Activated CD4-positive, alpha-beta T cell treated with anti-CD3 and anti-CD28 coated beads, Interleukin-2, amount 50 U/mL, for 24 hours (primary cell): ENCODE data around the gene COL6A3.
"Not testable (repeated sequence)": the region's sequence is repeated elsewhere in the genome, so short reads cannot be mapped to it uniquely, and the experiment has no call there.

ENCODE experiments used
- DNase-seq, 2 donors: peaks; one replicate each; pipeline ENCODE4 v3.0.0-alpha.2; 2020; ENCODE audit warnings: low read depth in 1 of 2, low spot score in 1 of 2

The COL6A3 gene

DNA sequence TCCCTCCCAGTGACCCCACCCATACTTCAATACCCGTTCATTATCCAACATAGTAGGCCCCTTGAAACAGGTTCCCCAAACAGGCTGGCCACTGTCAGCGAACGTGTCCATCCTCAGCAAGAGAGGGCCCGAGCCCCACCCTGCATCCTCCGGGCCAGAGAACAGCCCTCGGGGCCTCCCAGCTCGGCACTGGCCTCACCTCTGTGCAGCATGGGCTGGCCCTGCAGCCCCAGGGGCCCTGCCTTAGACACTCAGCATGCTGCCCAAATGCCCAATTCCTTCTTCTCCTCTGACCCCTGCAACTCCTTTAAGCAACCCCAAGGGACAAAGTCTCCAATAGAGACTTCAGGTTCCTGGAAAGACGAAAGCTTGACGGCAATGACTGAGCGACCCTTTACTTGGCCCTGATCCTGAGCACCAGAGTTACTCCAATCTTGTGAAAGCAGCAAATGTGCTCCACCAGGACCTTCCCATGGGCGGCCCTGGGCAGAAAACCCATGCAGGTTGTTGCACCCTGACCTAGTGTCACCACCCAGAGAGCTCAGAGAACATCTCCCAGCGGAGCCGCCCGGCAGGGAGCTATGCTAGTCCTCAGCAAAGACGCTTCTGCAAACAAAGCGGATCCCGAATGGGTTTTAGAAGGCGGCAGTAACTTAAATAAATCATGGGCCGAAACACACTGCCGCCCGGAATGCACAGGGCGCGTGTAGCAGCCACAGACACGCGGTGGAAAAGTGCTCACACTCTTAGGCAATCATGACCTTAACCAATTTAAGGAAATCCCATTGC lies 782 bp downstream of the COL6A3 start:
- DNase-seq: no peak

DNA sequence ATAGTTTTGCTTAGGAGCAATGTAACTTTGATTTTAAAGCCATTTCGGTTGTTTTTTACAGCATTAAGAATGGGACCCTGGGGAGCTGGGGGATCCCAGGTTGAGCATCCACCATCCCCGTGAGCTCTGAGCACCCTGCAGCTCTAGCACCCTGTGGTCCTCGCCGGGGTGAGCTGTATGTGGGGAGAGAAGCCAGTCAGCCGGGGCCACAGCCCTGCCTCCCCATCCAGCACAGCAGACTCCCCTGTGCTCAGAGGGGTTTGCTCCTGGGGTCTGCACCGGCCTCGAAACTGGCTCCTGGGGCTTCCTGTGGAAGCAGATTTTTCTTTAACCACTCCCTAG lies 1.3 kb downstream of the COL6A3 start:
- DNase-seq: no peak

DNA sequence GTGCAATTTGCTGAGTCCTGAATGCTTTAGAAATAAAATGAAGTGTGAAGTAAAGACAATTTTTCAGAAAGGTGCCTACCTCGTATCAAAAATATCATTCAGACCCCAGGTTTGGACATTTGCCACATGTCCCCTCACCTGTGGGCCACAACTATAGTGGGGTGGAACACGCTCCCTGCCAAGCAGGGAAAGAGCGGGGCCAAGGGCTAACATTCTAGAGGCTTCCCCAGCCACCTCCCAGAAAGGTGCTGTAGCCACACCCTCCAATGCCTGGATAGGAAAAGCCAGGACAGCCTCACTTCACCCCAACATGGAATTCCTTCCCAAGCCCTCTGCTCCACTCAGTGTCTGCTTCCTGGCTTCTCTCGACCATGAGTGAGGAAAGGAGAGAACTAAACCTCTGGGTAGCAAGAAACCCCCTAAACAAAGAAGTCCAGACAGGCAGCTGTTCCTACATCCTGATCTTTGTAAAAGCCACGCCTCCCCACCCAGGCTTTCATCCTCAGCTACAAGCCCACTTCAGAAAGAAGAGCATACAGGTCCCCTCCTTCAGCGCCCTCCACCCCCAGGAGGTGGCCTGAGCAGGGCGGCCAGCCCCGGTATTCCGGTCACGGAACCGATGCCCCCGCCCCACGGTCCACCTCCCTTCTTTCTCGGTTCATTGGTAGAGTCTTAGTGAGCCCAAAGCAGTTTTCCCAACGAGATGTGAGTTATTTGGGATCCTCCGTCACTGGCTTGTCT lies 2.1 kb downstream of the COL6A3 start:
- no peak for DNase-seq

DNA sequence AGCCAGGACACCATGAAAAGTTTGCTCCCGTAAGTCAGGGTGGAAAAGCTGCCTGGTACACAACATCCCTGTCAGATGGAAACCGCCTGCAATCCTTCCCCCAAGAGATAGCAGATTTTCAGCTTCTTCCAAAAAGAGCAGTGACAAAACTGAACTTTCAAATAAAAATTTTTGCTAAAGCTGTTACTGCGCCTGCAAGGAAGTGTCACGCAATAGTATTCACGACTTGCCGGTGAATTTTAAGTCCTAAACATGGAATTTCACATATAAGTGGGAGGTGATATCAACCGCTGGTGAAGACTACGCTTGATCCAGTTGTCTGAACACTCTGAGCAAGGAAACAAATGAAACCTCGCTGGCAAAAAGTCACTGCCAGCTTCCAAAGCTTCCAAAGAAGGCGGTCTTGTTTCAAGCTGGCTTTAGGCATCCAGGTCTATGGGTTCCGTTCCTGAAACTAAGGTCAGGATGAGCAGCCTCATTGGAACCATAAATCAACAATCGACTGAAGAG lies 2.8 kb downstream of the COL6A3 start:
- DNase-seq: no peak

DNA sequence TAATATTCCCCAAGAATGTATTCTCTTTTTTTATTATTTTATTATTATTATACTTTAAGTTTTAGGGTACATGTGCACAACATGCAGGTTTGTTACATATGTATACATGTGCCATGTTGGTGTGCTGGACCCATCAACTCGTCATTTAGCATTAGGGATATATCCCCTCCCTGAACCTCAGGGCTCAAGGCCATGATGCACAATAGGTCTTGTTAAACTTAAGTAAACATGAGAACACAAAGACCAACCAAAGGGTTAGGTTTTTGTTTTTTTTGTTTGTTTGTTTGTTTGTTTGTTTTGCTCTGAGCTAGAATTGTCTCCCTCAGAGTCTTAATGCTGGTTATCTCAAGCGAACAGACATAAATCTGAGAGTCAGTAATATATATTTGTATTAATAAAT lies 4.7 kb downstream of the COL6A3 start:
- DNase-seq: not testable (repeated sequence)

DNA sequence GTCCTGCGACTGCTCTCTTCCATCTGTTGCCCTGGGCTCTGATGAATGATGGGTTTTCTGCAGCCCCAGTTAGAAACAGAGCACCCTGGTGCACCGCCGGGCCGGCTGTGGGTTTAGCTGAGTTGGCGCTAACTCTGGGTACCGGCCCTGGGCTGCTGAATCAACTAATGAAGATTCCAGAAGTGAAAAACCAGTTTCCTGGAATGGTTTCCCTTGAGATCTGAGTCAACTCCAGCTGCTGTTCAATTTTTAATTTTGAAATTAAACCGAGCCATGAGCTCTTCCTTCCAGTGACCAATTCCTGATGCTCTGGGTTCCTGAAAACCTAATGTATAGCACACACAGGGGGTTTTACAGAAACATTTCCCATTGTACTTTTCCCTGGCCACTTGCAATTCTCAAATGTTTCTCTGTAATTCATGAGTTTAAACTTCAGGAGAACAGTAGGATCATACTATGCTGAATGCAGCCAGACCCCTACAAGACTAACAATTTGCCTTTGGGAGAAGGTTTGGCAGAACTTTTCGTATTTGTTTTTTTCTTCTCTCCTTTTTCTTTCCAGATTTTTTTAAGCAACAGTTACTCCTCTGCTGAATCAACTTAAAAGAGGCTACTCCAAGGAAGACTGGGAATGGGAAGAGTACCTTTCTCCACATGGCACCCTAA lies 5.5 kb downstream of the COL6A3 start:
- no peak for DNase-seq

DNA sequence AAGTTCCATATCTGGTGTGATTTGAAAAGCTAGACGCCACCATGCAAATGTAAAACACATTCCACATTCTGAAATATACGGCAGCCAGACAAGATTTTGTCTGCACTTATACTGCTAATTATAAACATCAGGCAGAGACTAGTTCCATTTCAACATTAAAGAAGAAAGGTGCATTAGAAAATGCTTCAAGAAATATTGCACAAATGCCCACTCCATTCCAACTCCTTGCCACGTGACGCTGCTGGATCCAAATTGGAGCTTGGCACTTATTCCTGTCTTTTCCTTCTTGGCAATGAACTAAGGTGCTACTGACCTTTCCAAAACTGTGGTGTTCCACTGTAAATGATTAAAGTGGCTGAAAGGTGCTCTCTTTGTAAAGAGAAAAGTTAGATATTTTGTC lies 6.3 kb downstream of the COL6A3 start:
- DNase-seq: no peak

DNA sequence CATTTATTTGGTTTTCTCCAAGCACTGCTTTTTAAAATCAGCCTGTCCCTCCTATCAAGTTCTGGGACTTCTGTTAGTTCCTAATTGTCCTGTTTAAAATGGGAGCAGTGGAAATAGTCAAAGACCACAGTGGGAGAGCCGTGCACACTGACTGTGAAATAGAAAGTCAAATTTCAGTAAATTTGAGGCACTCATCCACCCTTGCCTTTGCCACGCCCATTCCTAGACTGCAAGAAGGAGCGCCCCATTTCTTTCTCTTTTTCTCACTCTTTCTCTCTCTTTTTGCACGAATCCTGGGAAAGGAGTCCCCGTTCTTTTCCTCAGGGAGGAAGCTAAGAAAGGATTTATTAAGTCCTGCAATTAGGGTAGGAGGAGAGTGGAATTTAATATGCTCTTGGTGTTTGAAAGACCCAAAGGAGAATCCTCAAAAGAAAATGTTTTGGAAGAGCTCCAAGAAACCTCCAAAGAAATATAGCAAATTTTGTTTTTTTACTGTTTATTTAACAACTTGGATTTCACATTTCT lies 7.5 kb downstream of the COL6A3 start:
- DNase-seq: no peak

DNA sequence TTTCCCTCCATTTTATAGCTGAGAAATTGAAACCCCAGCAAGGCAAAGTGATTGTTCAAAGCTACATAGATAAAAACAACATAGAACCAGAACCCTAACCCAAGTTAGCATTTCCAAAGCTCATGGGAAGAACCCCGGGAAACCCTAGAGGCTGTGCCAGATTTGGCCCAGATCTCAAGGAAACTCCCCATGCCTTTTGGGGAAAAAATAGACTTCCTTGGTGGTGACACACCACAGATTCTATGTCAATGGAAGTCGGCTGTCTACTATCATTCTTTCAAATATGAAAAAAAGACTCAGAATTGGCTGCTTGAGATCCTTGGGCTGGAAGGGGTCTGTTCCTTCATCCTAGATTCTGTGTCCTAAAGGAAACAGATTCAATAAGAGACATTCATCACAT lies 8.4 kb downstream of the COL6A3 start:
- no peak for DNase-seq

DNA sequence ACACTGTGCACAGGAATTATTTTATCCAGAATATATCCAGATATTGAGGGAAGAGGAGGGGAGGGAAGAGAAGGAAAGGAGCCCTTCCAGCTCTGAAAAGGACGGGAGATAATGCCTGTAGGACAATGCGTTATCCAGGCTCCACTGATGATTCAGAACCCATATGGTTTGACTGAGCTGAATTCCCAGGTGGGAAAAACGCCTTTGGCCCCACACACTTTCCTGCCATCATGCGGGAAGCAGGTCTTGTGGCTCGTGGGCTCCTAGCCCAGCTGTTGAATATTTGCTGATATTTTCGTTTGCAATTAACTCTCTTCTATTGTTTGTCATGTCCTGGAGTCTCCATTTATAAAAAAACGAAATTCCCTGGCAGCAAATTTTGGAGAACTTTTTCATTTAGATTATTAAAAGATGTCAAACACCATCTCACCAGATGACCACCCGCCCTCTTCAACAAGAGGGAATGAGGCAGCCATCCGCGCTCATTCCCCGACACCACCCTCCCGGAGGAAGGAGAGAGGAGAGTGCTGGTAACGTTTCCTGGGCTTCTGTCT lies 8.9 kb downstream of the COL6A3 start:
- DNase-seq: no peak

DNA sequence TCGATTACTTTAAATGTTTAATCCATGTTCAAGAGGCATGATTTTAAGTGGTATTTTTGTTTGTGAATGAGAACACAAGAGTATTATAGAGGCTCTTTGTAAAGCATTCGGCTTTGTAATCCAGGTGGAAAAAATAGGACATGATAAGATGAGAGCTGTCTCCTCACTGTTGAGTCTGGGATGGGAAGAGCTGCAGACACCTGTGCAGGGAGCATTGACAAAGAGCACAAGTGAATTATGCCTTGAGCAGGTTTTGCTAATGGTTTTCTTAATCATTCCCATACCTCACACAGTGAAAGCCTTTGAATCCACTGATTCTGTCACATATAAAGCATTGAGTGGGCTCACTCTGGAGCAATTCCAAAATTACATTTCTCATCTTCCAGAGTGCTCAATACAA lies 9.6 kb downstream of the COL6A3 start:
- DNase-seq: no peak

DNA sequence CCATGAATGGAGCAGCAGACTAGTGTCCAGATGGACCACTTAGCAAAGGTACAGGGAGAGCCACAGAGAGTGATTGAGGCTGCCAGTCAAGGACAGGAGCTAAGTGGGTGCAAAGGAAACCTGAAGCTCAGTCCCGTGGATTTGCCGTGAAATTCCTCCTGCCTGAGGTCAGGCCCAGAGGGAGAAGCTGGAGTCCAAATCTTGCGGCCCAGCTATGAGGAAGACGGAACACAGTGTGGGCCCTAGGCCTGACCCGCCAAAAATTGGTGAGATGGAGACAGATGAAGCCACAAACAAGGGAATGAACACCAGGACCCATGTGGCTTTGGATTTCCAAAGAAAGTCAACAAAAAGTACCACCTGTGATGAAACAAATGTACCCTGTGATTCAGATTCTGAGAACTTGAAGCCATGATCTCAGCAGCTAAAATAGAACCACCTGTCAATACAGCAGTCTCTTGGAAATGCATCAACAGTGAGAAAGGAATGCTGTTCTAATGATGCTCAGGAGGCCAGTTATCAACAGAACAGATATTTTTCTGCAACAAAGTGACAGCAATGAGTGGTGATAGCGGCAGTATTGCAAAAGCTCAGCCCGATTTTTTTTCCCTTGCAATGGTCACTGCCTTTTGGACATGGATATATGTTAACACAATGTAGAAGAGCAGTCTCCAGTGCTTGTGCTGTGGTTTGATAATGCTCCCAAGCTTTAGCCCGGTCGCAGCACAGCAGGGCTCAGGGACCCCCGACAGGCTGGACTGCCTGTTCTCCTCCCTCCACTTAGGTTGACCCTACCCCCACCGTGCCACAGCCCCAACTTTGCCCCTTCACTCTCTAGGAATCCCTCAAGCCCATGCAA lies 10.7 kb downstream of the COL6A3 start:
- no peak for DNase-seq

DNA sequence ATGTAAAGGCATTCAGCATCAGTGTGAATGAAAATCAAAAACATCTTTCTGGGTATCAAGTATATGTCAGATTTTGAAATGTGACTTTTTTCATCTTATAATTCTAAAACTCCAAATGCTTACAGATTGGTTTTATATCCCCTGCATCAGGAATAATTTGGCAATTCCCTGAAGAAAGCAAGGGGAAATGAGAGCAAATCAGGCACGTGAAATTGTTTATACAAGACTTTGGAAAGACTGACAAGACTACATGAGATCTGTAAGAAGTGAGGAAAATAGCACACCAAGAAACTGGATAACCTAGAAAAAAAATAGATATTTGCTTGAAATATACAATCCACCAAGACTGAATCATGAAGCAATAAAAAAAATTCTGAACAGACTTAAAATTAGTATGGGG lies 13.8 kb downstream of the COL6A3 start:
- no peak for DNase-seq

DNA sequence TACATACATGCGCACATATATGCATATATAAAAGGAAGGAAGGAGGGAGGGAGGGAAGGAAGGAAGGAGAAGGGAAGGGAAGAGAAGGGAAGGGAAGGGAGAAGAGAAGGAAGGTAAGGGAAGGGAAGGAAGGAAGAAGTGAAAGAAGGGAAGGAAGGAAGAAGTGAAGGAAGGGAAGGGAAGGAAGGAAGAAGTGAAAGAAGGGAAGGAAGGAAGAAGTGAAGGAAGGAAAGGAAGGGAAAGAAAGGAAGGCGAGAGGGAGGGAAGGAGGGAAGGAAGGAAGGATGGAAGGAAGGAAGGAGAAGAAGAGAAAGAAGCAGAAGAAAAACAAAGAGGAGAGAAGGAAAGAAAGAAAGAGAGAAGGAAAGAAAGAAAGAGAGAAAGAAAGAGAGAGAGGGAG lies 16.9 kb downstream of the COL6A3 start:
- DNase-seq: no peak

DNA sequence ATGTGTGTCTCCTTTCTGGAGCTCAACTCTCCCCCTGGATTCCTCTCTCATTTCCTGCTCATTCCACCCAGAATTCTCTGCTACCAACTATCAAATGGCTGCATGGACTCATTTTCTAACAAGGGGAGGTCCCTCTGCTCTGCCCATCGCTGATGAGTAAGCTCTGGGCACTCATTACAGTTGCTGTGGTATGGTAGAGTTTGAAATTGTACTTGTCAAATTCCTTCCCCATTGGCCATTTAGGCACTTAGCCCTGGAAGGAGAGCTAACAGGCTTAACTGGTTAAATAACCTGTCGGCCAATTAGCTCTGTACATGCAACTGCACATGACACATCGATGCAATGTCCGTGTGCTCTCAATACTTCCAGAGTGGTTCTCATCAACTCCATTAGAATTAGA lies 20.4 kb downstream of the COL6A3 start:
- no peak for DNase-seq

DNA sequence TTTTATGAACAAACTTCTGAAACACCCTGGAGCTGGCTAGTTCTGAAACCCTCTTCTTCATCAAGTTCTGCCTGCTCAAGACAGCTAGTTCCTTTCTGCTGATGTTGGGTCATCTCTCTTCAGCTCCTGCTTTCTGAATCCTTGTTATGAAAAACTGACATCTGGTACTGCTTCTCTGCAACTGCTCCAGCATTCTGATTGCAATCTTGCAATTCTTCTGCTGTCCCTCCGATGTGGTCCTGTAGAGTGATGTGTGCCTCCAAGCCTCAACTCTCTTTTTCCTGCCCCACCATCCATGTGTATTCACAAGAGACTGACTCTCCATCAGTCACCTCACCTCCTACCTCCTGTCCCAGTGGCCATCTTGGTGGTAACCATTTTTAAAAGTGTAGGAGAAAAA lies 21.8 kb downstream of the COL6A3 start:
- no peak for DNase-seq

DNA sequence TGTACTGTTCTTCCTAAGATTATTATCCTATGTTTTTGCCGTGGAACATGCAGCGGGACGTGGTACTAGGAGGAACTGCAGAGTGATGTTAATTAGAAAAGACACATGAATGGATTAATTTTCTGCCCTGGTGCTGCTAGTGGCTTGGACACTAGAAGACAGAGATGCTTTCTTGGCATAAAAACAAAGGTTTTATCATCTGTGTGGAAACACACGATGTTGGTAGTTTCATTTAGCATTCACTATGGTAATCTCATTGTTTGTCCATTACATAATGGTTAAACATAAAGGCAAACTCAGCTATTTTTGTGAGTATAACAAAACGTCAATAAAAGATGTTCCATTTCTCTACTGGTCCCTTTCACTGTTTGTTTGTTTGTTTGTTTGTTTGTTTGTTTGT lies 22.8 kb downstream of the COL6A3 start:
- DNase-seq: no peak

DNA sequence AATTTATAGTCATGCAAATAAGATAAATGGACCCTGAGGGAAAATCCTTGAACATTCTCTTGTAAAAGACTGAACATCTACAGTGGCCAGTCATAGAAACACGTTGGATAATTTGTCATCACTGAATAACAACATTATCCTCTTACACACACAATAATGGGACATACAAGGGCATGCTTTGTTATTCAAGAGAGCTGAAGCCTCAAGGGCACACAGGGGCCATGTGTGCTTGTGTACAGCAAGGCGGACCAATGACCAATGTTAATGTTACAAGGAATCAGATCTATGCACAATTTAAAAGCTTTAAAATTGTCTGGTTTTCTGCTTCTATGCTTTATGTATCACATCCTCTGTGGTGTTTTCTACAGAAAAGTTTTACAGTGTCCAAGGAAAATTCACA lies 23.7 kb downstream of the COL6A3 start:
- DNase-seq: no peak

DNA sequence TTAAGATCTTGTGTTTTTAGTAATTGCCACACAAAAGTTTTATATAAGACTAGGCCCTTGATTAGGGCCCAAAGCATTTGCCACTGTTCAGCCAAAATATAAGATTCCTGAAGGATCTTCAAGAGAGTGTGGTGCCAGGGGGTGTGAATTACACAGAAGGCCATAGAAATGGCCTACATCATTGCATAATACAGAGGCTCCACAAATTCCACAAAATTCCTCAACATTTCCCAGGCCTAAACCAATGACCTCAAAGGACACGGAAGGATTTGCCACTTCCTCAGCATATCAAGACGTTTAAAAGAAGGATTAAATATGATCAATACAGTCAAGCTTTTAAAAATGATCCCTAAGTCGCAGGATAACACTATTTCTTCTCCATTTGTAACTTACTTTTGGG lies 24.1 kb downstream of the COL6A3 start:
- no peak for DNase-seq

DNA sequence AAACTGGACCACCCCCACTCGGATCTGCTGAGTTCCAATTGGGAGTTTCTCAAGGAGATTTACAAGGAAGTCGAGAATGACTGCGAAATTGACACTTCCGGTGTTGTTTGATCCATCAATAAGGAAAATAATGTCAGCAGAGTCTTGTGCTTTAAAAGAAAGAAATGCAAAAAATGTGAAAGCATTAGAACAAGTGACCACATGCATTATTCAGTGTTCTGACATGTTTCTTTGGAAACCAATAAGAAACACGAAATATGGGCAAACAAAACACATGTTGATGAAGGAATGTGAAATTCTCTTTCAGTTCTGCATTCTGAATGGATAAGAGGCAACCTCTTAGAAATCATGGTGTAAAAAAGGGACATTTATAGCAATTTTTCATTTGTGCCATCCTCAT lies 25.9 kb downstream of the COL6A3 start:
- DNase-seq: no peak

DNA sequence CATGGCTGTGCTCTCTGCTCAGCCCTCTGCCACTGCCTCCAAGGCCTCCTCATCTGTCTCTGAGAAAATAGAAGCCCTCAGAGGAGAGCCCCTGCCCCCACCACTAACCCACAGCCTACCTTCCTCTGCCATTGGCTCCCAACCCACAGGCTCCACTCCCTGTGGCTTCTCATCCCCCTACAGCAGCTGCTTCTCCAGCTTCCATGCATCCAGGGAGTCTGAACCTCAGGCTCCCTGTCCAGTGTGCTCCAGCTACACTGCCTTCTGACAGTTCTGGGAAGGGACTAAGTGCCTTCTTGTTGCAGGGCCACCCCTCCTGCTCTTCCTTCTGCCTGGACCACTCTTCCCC lies 29.3 kb downstream of the COL6A3 start:
- no peak for DNase-seq
